C4-2B (cell line): ENCODE data around the gene PTPRM.
A peak's percentile ranks its signal among the peaks of the same experiment; 100 is the strongest.

Experiments
- H3K27ac ChIP-seq: fragments of 450-650 bp; 2 replicates; pipeline ENCODE4 v1.5.1; 2017
- ZFX ChIP-seq: fragments of 450-650 bp; IDR thresholded peaks from 2 replicates; pipeline ENCODE4 v1.6.1; 2017
- TF ChIP-seq, protein P1 (sequence below): fragments of 450-650 bp; conservative IDR thresholded peaks from 2 replicates; pipeline ENCODE4 v1.5.1; 2017; ENCODE audit warnings: mild to moderate bottlenecking

PTPRM gene

DNA sequence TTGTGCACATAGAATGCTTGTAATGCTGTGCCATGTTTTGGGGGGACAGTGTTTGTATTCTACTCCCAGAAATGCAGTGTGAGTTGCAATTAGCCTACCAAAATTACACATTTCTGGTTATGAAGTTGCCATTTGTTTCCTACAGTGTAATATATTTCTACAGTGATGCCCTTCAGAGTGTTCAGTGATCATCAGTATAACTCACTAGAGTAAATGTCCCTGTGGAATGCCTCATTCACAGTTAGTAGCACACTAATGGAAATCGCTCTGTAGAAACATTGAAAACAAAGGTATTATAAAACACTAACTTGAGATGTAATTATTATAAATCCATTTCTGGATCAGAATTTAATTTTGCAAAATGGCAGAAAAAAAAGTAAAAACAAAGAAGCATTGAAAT lies 498.7 kb downstream of the PTPRM start:
- H3K27ac ChIP-seq: no peak overlapping the region
- no peak for TF ChIP-seq ZFX
- TF ChIP-seq, protein P1, sequence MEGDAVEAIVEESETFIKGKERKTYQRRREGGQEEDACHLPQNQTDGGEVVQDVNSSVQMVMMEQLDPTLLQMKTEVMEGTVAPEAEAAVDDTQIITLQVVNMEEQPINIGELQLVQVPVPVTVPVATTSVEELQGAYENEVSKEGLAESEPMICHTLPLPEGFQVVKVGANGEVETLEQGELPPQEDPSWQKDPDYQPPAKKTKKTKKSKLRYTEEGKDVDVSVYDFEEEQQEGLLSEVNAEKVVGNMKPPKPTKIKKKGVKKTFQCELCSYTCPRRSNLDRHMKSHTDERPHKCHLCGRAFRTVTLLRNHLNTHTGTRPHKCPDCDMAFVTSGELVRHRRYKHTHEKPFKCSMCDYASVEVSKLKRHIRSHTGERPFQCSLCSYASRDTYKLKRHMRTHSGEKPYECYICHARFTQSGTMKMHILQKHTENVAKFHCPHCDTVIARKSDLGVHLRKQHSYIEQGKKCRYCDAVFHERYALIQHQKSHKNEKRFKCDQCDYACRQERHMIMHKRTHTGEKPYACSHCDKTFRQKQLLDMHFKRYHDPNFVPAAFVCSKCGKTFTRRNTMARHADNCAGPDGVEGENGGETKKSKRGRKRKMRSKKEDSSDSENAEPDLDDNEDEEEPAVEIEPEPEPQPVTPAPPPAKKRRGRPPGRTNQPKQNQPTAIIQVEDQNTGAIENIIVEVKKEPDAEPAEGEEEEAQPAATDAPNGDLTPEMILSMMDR: no peak

DNA sequence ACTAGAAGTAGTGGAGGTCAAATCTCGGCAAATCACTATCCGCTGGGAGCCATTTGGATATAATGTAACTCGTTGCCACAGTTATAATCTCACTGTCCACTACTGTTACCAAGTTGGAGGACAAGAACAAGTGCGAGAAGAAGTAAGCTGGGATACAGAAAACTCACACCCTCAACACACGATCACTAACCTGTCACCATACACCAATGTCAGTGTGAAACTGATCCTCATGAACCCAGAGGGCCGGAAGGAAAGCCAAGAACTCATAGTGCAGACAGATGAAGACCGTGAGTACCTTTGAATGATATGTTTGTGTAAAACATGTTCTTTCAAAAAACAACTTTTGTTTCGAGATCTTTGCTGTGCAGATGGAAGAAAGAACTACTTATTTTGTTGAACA lies 502.6 kb downstream of the PTPRM start:
- H3K27ac ChIP-seq: no peak overlapping the region
- TF ChIP-seq, protein P1: no peak
- no peak for TF ChIP-seq ZFX

DNA sequence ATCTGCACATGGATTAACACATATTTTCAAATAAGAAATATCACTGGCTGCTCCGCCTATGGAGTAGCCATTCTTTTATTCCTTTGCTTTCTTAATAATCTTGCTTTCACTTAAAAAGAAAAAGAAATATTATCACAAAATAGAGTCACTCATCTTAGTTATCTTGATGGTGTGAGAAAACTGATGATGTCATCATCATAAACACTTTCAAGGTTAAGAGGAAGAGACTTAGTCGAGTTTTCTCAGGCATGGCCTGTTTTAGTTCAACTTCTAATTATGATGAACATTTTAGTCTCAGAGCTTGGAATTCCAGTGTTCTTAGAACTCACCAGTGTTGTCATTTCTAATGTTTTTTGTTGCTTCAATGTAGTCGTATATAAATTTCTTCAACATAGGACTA lies 506.1 kb downstream of the PTPRM start:
- TF ChIP-seq, protein P1: no peak
- TF ChIP-seq ZFX: no peak

DNA sequence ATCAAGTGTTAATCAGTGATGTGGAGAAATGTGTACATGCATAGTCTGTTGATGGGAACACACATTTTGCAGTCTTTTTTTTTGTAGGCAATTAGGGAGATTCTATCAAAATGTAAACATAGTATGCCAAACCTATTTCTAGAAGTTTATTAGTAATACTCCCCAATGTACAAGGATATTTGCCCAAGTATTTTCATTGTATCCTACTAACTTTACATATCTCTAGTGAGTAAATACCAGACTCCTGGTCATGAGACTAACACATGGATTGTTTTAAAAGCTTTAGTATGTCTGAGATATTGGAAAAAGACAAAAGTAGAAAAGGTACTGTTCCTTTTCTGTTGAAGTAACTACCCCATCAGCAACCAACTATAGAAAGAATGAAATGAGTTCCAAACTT lies 513.0 kb downstream of the PTPRM start:
- no peak overlapping the region; the same call in 1 of the 2 replicates for H3K27ac ChIP-seq
- TF ChIP-seq, protein P1: no peak
- TF ChIP-seq ZFX: no peak

More for the DNA sequence above, 506.1 kb downstream of the PTPRM start:
- no peak overlapping the region for H3K27ac ChIP-seq

DNA sequence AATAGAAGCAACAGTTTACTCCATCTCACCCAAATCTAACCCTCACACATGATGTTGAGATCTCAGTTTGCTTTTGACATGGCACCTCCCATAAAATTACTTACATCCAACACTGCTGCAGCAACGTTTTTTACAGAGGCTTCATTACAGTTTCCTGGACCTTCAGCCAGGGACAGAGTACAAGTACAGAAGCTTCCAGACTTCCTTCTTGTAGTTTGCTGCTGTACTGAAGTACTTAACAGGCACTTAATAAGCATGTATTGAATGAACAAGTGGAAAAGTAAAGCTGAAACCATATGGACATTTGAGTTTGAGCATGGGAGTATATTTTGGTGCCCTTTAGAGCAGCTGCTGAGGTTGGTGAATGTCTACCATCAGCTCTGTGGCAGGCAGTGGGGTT lies 514.2 kb downstream of the PTPRM start:
- no peak for TF ChIP-seq ZFX
- TF ChIP-seq, protein P1: no peak

DNA sequence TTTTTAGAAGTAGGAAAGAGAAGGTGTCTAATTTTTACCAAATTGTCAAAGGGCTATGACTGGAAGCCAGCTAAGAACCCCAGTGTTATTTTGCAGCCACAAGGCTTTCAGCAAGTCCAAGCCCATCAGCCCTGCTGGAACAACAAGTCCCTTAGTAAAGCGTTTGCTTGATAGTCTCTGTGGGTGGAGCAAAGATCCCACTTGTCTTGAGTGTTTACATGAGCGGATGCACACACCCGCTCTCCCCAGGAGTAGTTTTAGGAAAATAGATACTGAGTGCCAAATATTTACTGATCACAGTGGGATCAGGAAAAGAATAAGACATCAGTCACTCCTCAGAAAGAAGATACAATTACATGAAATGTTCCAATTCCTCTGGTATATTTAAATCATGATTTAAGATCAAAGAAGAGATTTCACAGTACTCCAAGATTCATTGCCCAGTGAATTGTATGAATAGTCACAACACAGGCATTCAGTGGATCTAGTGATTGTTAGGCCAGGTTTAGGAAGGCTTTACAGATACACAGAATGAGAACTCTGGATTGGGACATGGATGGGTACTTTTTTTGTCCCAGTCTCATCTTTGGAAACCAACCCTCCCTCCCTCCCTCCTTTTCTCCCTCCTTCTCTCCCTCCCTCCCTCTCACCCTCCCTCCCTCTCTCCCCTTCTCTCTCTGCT lies 514.9 kb downstream of the PTPRM start:
- TF ChIP-seq, protein P1: no peak
- no peak for TF ChIP-seq ZFX
- H3K27ac ChIP-seq: peak overlapping the region; percentile 55; the same call in 1 of the 2 replicates

More for the DNA sequence above, 514.2 kb downstream of the PTPRM start:
- peak overlapping the region; percentile 55; the same call in 1 of the 2 replicates for H3K27ac ChIP-seq

DNA sequence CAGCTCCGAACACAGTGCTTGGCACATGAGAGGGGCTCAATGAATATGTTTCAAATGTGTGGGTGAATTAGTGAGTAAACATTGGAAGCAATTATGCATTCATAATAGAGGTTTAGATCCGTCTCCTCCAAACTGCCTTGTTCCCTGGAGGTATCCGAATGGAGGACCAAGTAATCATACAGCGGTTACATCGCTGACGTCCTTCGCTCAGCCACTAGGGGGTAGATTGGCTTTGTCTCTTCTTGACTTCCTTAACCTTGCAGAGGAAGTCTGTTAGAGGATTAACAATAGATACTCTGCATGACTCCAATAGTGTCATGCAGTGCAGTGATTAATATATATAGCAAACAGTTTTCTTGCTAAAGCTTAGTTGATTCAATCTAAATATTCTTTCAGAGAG lies 517.0 kb downstream of the PTPRM start:
- no peak overlapping the region for H3K27ac ChIP-seq
- TF ChIP-seq, protein P1: peak; percentile 68
- TF ChIP-seq ZFX: no peak
